Measurements from ENCODE around the gene KSR2.
"Not testable (repeated sequence)": the region's sequence is repeated elsewhere in the genome, so short reads cannot be mapped to it uniquely, and the experiment has no call there.

Gene KSR2

DNA sequence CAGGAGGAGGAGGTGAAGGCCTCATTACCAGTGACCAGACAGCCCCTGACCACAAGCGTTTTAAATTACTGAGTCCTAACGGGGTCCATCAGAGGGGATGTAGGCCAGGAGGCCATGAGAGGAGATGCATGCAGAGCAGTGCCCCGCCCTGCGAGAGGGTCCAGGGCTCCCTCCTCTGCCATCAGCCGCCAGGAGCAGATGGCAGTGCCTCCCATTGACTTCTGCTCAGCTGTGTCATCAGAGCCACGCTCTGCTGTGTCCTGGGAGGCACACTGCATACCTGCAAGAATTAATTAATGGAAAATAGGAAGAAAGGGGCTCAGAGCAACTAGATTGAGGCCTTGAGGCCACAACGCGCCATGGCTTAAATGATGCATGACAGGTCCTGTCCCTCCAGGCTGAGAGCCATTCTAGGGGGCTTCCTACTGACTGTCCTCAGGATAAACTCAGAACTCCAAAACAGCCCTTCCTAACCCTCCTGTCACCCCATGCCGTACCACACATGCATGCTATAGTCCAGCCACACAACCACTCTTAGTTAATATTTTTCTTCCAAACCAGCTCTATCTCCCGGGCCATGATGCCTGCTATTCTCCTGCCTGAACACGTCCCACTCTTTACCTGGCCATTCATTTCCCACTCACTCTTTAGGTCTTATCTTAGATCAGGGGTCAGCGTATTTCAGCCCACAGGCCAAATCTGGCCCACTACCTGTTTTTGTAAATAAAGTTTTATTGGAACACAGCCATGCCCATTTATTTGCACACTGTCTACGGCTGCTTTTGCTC lies 235.8 kb downstream of the KSR2 start:
- no peak for DNase-seq (ENCODE audit: insufficient read length)
- FAIRE-seq, result no peak
- TF ChIP-seq TAF1 (IDR thresholded peaks at IDR 0.05; ENCODE audit: borderline replicate concordance, low read depth, low read length), result no peak
- TF ChIP-seq POLR2AphosphoS5 (IDR thresholded peaks at IDR 0.05; ENCODE audit: low read depth, low read length), result no peak
- TF ChIP-seq POLR2A (IDR thresholded peaks at IDR 0.05; ENCODE audit: low read depth, low read length), result no peak

GRCh38 chr12:117731131-117731530 lies 237.7 kb downstream of the KSR2 start:
- FAIRE-seq; DNase-seq (ENCODE audit: insufficient read length): not testable (repeated sequence)

DNA sequence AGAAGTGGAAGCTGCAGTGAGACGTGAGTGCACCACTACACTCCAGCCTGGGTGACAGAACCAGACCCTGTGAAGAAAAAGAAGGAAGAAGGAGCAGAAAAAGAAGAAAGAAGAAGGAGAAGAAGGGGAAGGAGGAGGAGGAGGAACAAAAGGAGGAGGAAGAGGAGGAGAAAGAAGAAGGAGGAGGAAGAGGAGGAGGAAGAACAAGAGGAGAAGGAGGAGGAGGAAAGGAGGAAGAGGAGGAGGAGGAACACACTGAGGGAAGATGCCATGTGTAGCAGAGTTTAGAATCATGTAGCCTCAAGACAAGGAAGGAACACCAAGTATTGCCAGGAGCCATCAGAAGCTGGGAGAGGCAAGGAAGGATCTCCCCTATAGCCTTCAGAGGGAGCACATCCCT lies 241.5 kb downstream of the KSR2 start:
- FAIRE-seq (no peak), DNase-seq (ENCODE audit: insufficient read length) (no peak)
- no peak for TF ChIP-seq POLR2A (IDR thresholded peaks at IDR 0.05; ENCODE audit: low read depth, low read length)
- no peak for TF ChIP-seq POLR2AphosphoS5 (IDR thresholded peaks at IDR 0.05; ENCODE audit: low read depth, low read length)
- no peak for TF ChIP-seq TAF1 (IDR thresholded peaks at IDR 0.05; ENCODE audit: borderline replicate concordance, low read depth, low read length)

DNA sequence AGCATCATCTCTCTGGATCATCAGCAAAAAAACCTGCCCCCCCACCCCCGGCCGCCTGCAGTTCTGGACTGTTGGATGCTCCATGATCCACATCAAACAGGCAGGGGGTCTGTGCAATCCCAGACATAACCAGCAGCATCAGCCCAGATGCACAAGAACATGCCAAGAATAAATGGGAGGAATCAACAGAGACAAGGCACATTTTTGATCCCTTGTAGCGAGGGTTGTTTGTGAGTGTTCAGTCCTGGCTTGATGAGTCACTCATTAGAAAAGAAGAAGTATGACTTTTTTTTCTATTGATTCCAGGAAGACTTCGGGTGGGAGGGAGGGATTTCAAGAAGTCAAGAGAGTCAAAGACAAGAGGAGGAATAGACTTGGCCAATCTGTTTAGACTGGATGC lies 244.2 kb downstream of the KSR2 start:
- FAIRE-seq (no peak), DNase-seq (ENCODE audit: insufficient read length) (no peak)
- no peak for TF ChIP-seq POLR2A (IDR thresholded peaks at IDR 0.05; ENCODE audit: low read depth, low read length)
- no peak for TF ChIP-seq POLR2AphosphoS5 (IDR thresholded peaks at IDR 0.05; ENCODE audit: low read depth, low read length)
- no peak for TF ChIP-seq TAF1 (IDR thresholded peaks at IDR 0.05; ENCODE audit: borderline replicate concordance, low read depth, low read length)

DNA sequence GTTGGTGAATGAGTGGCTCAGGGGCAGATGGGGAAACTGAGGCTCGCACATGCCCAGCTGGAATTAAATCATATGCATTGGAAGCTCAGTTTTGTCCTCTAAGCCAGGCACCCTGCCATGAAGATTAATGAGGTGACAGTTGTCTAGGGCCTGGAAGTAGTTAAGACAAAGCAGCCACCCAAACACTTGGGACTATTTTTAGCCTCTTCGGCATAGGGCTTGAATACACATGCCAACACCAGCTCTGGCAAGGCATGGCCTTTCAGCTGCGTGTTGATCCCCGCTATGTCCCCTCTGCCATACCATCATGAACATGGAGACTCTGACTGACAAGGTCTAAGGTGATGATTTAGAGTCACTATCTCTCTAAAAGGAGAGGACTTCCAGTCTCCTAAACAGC lies 250.2 kb downstream of the KSR2 start:
- TF ChIP-seq TAF1 (IDR thresholded peaks at IDR 0.05; ENCODE audit: borderline replicate concordance, low read depth, low read length) (no peak), POLR2AphosphoS5 (IDR thresholded peaks at IDR 0.05; ENCODE audit: low read depth, low read length) (no peak), POLR2A (IDR thresholded peaks at IDR 0.05; ENCODE audit: low read depth, low read length) (no peak)
- no peak for FAIRE-seq
- DNase-seq (ENCODE audit: insufficient read length), result no peak

DNA sequence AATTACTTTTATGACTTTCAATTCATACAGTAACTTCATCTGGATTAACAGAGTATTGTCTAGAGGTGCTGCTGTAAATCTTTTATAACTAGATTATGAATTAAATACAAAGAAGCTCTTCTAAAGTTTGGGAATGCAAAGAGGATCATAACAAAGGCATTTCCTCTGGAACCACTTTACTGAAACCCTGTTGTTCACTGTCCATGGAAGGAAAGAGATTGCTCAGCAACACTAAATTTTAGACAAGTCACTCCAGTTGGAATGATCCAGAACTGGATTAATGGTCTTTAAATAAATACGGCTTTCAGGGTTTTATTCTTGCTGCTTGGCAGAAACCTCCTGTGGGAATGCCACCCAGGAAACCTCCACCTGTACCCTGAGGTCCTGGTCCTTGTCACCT lies 250.6 kb downstream of the KSR2 start:
- TF ChIP-seq POLR2AphosphoS5 (IDR thresholded peaks at IDR 0.05; ENCODE audit: low read depth, low read length), result no peak
- TF ChIP-seq TAF1 (IDR thresholded peaks at IDR 0.05; ENCODE audit: borderline replicate concordance, low read depth, low read length), result no peak
- no peak for TF ChIP-seq POLR2A (IDR thresholded peaks at IDR 0.05; ENCODE audit: low read depth, low read length)
- DNase-seq (ENCODE audit: insufficient read length), result no peak
- FAIRE-seq, result no peak

DNA sequence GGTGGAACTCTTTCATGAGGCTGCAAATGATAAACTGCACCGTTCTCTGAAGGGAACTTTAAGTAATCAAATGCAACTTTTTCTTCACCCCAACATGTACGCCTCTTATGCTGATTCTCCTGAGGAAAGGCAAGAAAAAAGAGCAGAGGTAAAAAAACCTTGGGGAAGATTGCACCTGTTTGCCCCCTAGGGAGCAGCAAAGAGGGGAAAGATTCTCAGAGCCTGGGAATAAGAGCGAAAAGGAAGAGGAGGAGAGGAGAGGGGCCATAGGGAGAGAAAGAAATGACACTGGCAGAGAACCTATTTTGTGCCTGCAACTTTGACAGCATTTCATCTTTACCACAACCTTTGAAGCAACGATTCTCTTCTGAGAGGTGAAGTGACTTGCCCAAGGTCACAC lies 254.6 kb downstream of the KSR2 start:
- TF ChIP-seq POLR2AphosphoS5 (IDR thresholded peaks at IDR 0.05; ENCODE audit: low read depth, low read length), result no peak
- no peak for TF ChIP-seq POLR2A (IDR thresholded peaks at IDR 0.05; ENCODE audit: low read depth, low read length)
- no peak for TF ChIP-seq TAF1 (IDR thresholded peaks at IDR 0.05; ENCODE audit: borderline replicate concordance, low read depth, low read length)
- FAIRE-seq (no peak), DNase-seq (ENCODE audit: insufficient read length) (no peak)

GRCh38 chr12:117710121-117710520 lies 258.7 kb downstream of the KSR2 start:
- DNase-seq (ENCODE audit: insufficient read length), result no peak
- TF ChIP-seq POLR2AphosphoS5 (IDR thresholded peaks at IDR 0.05; ENCODE audit: low read depth, low read length) (no peak), TAF1 (IDR thresholded peaks at IDR 0.05; ENCODE audit: borderline replicate concordance, low read depth, low read length) (no peak), POLR2A (IDR thresholded peaks at IDR 0.05; ENCODE audit: low read depth, low read length) (no peak)
- FAIRE-seq, result no peak

DNA sequence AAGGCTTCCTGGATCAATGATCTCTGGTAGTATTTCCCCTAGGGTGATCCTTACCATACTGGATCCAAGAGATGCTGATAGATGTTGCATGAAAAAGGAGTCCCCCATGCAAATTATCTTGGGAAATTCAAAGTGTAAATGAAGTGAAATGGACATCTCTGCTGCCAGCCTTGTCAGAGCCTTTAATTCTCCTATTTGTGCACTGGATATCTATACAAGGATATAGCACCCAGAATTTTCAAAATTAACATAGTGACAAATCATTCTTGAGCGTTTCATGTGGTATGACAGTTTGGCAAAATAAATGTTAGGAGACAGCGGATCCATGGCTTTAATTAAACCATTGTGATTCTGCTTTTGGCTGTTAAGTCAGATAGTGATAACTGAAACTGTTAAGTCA lies 260.9 kb downstream of the KSR2 start:
- TF ChIP-seq POLR2AphosphoS5 (IDR thresholded peaks at IDR 0.05; ENCODE audit: low read depth, low read length) (no peak), TAF1 (IDR thresholded peaks at IDR 0.05; ENCODE audit: borderline replicate concordance, low read depth, low read length) (no peak), POLR2A (IDR thresholded peaks at IDR 0.05; ENCODE audit: low read depth, low read length) (no peak)
- DNase-seq (ENCODE audit: insufficient read length) (no peak), FAIRE-seq (no peak)

DNA sequence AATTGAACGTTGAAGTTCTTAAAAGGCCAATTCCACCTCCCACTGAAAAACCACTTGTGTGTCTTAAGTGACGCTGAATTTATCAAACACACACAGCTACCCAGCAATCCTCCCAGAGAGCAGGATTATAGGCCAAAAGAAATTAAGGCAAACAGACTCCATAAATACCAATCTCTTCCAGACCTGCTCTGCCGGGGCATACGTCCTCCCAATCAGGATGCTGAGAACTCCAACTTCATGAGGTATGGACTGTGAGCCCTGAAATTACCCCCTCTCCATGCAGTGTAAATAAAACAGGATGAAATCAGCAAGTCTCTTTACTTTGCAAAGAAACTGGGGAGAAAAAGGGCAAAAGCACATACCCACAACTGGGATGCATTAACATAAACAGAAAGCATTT lies 265.2 kb downstream of the KSR2 start:
- DNase-seq (ENCODE audit: insufficient read length) (no peak), FAIRE-seq (no peak)
- TF ChIP-seq POLR2AphosphoS5 (IDR thresholded peaks at IDR 0.05; ENCODE audit: low read depth, low read length) (no peak), TAF1 (IDR thresholded peaks at IDR 0.05; ENCODE audit: borderline replicate concordance, low read depth, low read length) (no peak), POLR2A (IDR thresholded peaks at IDR 0.05; ENCODE audit: low read depth, low read length) (no peak)

DNA sequence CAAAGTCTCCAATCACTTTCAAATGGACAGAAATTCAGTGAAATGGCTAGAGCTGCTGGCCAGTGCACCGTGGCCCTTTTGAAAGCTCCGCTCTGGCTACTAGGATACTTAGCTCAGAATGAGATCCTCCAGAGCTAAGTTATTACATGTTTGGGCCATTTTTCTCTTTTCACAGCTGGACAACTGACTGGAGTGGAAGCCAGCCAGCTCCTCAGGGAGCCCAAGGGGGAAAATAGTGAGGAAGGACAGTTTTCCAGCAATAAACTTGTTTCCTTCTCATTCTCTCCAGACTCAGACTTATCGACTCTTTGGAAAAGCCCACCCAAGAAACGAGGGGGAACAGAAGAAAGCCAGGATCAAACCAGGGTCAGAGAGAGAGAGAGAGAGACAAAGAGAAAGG lies 266.0 kb downstream of the KSR2 start:
- FAIRE-seq, result no peak
- DNase-seq (ENCODE audit: insufficient read length), result no peak
- TF ChIP-seq POLR2A (IDR thresholded peaks at IDR 0.05; ENCODE audit: low read depth, low read length) (no peak), POLR2AphosphoS5 (IDR thresholded peaks at IDR 0.05; ENCODE audit: low read depth, low read length) (no peak), TAF1 (IDR thresholded peaks at IDR 0.05; ENCODE audit: borderline replicate concordance, low read depth, low read length) (no peak)

GRCh38 chr12:117699575-117699974 lies 269.2 kb downstream of the KSR2 start:
- DNase-seq (ENCODE audit: insufficient read length) (no peak), FAIRE-seq (no peak)
- TF ChIP-seq POLR2AphosphoS5 (IDR thresholded peaks at IDR 0.05; ENCODE audit: low read depth, low read length) (no peak), TAF1 (IDR thresholded peaks at IDR 0.05; ENCODE audit: borderline replicate concordance, low read depth, low read length) (no peak), POLR2A (IDR thresholded peaks at IDR 0.05; ENCODE audit: low read depth, low read length) (no peak)

Measured in GM12892 (cell line).